ENCODE measurements around the gene EDN3.

Gene EDN3

DNA sequence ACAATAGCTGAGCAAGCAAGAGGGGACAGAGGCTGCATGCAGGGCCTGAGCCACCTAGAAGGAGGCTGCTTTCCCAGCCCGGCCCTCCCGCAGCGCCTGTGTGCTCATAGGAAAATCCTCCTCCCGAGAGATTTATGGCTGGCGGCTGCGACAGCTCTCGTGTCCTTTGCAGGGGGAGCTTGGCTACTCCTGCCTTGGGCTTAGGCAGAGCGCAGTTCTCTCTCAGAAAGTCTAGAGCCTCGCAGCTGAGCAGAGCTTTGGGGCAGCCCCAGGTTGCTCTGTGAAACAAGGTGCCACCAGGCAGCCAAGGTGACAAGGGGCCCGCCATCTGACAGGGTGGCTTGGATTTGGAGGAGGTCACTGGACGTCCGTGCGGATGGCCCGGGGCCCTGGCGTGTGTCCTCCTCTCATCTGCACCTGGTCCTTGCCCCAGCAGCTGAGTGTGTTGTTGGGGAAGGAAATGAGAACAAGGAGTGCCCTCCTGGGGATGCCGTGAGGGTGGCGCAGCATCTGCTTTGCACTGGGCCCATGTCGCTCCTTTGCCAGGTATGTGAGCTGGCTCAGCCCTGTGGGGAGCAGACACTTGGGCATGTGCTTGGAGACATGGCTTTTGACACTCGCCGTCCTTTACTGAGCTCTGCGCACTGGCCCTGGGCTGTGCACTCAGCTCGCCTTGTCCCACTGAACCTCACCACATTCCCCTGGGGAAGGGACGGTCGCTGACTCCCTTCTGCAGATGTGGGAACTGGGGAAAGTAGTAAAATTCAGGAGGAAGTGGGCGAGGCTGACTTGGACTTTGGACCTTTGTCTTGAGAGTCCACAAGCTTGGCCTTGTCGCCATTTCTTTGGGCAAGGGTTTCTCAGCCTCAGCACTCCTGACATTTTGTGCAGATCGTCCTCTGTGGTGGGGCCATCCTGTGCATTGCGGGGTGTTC is 41.9 kb downstream of the EDN3 start:
- no peak overlapping the region for H3K4me3 ChIP-seq (replicated peaks in 1 of 2; ENCODE audit: low read depth in 2 of 2, low read length in 2 of 2)
- TF ChIP-seq, protein P1, sequence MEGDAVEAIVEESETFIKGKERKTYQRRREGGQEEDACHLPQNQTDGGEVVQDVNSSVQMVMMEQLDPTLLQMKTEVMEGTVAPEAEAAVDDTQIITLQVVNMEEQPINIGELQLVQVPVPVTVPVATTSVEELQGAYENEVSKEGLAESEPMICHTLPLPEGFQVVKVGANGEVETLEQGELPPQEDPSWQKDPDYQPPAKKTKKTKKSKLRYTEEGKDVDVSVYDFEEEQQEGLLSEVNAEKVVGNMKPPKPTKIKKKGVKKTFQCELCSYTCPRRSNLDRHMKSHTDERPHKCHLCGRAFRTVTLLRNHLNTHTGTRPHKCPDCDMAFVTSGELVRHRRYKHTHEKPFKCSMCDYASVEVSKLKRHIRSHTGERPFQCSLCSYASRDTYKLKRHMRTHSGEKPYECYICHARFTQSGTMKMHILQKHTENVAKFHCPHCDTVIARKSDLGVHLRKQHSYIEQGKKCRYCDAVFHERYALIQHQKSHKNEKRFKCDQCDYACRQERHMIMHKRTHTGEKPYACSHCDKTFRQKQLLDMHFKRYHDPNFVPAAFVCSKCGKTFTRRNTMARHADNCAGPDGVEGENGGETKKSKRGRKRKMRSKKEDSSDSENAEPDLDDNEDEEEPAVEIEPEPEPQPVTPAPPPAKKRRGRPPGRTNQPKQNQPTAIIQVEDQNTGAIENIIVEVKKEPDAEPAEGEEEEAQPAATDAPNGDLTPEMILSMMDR (IDR thresholded peaks at IDR 0.05; ENCODE audit: low read depth, low read length): no peak
- no peak for DNase-seq (ENCODE audit: low read depth in 2 of 2)

DNA sequence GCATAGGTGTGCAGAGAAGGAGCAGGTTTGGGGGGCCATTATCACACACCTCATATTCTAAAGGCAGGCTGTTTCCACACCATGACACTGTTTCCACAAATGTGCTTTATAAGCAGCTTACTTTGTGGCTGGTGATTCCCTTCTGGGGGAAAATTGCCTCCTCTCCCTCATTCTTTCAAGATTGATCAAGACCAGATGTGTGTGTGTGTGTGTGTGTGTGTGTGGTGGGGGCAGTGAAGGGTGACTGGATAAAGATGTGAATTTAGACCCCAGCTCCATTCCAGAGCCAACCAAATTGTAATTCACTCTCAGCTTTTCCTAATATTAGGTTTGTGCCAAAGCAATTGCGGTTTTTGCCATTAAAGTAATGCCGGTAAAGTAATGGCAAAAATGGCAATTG is 45.6 kb downstream of the EDN3 start:
- TF ChIP-seq, protein P1 (IDR thresholded peaks at IDR 0.05; ENCODE audit: low read depth, low read length): no peak
- no peak overlapping the region for H3K4me3 ChIP-seq (replicated peaks in 1 of 2; ENCODE audit: low read depth in 2 of 2, low read length in 2 of 2)
- DNase-seq (ENCODE audit: low read depth in 2 of 2): no peak

DNA sequence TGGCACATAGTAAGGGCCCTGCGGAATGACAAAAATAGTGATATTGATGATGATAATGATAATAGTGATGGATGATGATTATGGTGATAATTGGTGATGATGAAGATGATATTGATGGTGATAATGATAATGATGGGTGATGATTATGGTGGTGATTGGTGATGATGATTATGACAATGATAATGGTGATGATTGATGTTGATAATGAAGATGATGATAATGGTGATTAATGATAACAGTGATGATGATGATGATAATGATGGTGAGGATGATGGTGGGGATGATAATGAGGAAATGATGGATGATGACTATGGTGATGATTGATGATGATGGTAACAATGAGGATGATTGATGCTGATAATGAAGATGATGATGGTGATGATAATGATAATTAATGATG is 48.9 kb downstream of the EDN3 start:
- TF ChIP-seq, protein P1 (IDR thresholded peaks at IDR 0.05; ENCODE audit: low read depth, low read length): no peak
- no peak overlapping the region for H3K4me3 ChIP-seq (replicated peaks in 1 of 2; ENCODE audit: low read depth in 2 of 2, low read length in 2 of 2)
- no peak for DNase-seq (ENCODE audit: low read depth in 2 of 2)

DNA sequence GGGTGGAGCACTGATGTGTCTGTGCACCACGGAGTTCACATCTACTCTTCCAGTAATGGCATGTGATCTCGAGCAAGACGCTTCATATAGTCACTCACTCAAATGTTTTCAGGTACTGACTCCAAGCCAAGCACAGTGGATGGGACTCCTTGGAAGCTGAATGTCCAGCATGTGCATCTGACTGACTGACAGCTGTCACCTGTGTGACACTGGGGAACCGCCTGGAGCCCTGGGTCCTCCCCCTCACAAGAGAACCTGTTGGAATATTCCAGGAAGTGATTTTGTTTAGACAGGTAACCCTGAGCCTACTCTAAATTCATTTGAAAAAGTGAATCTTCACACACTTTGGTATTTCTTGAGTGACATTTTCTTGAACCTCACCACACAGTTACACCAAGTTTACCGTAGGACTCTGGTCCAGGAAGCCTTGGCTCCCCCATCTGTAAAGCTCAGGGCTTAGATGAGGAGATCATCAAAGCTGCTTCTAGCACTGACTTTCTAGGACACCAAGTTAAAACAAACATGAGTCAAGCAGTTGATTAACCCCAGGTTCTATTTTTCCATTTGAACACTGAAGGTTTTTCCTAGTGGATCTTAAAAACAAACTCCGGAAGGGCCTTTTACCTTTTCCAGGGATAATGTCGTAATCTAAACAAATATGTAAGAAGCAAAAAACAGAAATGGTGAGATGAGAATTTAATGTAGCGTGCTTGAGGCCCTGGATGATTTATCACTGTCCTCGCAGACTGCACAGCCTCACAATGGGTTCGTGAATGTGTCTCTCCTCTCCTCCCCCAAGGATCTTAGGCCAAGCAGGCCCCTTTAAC is 50.1 kb downstream of the EDN3 start:
- TF ChIP-seq, protein P1 (IDR thresholded peaks at IDR 0.05; ENCODE audit: low read depth, low read length): no peak
- DNase-seq (ENCODE audit: low read depth in 2 of 2): no peak
- H3K4me3 ChIP-seq (replicated peaks in 1 of 2; ENCODE audit: low read depth in 2 of 2, low read length in 2 of 2): no peak overlapping the region

DNA sequence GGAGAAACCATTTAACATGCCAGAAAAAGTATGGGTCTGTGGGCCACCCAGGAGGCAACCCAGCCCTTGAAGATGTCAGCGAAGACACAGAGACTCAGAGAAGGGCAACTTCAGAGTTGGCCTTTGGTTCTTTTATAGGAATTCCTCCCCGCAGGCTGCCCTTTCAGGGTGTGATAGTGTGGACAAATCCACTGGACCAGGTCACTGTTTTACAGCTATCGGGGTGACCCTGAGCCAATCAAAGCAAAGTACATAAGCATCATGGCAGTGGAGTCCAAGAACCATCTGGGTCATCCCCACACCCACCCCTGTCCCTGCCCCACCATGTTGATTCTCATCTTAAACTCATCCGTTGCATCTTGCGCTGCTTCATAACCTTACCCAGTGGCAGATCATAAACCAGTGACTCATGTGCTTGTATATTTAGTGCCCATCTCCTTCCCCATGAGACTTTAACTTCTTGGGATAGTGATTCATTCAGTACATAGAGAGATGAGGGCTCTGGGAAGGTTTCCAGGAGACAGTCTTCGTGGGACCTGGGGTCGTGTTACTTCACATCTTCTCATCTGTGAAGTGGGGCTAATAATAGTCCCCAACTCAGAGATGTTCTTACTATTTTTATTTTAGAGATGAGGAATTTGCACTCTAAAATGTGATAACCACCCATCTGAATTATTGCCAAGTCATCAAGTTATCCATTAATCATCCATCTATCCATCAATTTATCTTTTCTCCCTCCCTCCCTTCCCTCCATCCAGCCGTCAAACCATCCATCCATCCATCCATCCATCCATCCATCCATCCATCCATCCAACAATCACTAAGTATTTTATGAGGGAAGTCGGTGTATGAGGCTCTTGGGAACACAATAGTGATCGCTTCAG is 51.0 kb downstream of the EDN3 start:
- TF ChIP-seq, protein P1 (IDR thresholded peaks at IDR 0.05; ENCODE audit: low read depth, low read length): no peak
- DNase-seq (ENCODE audit: low read depth in 2 of 2): no peak
- H3K4me3 ChIP-seq (replicated peaks in 1 of 2; ENCODE audit: low read depth in 2 of 2, low read length in 2 of 2): no peak overlapping the region

DNA sequence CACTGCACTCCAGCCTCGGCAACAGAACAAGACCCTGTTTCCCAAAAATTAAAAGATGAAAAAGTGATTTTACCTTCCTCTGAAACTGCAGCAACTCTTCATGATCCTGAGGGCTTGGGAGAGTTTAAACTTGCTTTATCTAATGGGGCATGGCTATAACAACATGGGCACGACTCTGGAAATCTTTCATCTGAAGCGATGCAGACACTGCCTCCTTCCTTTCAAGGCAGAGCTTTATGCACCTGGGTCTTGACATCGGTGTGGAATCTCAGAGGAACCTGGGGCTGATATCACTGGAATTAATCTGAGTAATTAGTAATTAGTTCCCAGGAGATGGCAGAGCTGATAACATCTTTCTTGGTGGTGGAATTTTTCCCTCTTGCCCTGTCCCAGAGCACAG is 52.1 kb downstream of the EDN3 start:
- no peak for DNase-seq (ENCODE audit: low read depth in 2 of 2)
- H3K4me3 ChIP-seq (replicated peaks in 1 of 2; ENCODE audit: low read depth in 2 of 2, low read length in 2 of 2): no peak overlapping the region
- TF ChIP-seq, protein P1 (IDR thresholded peaks at IDR 0.05; ENCODE audit: low read depth, low read length): no peak

Data from cardiac fibroblast (primary cell).